Right ventricle myocardium superior (tissue), 1 donor: Measurements from ENCODE around the gene ANKLE2. TPM values are rescaled to one million over a fixed set of nuclear protein-coding genes. Genes with fewer than 3 reads are reported as not detected.
"Not testable (repeated sequence)": the region's sequence is repeated elsewhere in the genome, so short reads cannot be mapped to it uniquely, and the experiment has no call there.

Experiments
- ATAC-seq: fragments of 200-7000 bp; cut with Tn5 transposase; one replicate; pipeline ENCODE4 v1.9.1; 2020; ENCODE audit warnings: mild to moderate bottlenecking; ENCODE audit not compliant: poor library complexity
- DNase-seq: peaks from one replicate; pipeline ENCODE4 v3.0.0-alpha.2; 2020
- intact Hi-C: fragments of 100-400 bp; cut with DNase I; formaldehyde crosslinking; loops from one replicate; pipeline ENCODE4 v1.11.2; 2022
- total RNA-seq: library from RNA; stranded (reverse); fragmentation: NEBNext Ultra II Directional; extraction: Animal tissue kit (Norgen Biotek cat#: 25700); gene quantifications from one replicate; pipeline ENCODE4 v1.2.1, GENCODE V29; 2021
- donor health status: DM: no; HTN: yes; CAD: no; lungs with severe emphysema.

ANKLE2 gene
- total RNA-seq, 1 donor from 2014 or later, result 25.6 TPM

GRCh38 chr12:132781938-132782337 lies 20.3 kb upstream of the ANKLE2 start:
- ATAC-seq, result no peak
- DNase-seq, result no peak

GRCh38 chr12:132779781-132780353 lies 18.2 kb upstream of the ANKLE2 start:
- DNase-seq (no peak), ATAC-seq (no peak)
- intact Hi-C loops, result no loop called here

More at GRCh38 chr12:132781938-132782337, 20.3 kb upstream of the ANKLE2 start:
- intact Hi-C loops, result no loop called here

- no peak for DNase-seq
- no peak for ATAC-seq
- intact Hi-C loops, result no loop called here
Measured at GRCh38 chr12:132777614-132778013, 16.0 kb upstream of the ANKLE2 start.

- intact Hi-C loops, result no loop called here
- ATAC-seq, result peak; percentile 82
- DNase-seq, result peak; percentile 87
Measured at GRCh38 chr12:132776816-132777568, 15.4 kb upstream of the ANKLE2 start.

GRCh38 chr12:132776230-132776625 lies 14.6 kb upstream of the ANKLE2 start:
- ATAC-seq, intact Hi-C loops, DNase-seq: not testable (repeated sequence)

- ATAC-seq, result no peak
- intact Hi-C loops, result no loop called here
- no peak for DNase-seq
Measured at GRCh38 chr12:132775502-132776229, 14.0 kb upstream of the ANKLE2 start.

GRCh38 chr12:132774646-132775275 lies 13.1 kb upstream of the ANKLE2 start:
- intact Hi-C loops, result no loop called here
- no peak for DNase-seq
- ATAC-seq, result no peak

GRCh38 chr12:132774159-132774558 lies 12.5 kb upstream of the ANKLE2 start:
- intact Hi-C loops, result no loop called here
- DNase-seq (no peak), ATAC-seq (no peak)

- DNase-seq (no peak), ATAC-seq (no peak)
- intact Hi-C loops, result no loop called here
Measured at GRCh38 chr12:132773077-132773955, 11.7 kb upstream of the ANKLE2 start.

- DNase-seq, result peak; percentile 60
- ATAC-seq, result no peak
- intact Hi-C loops, result no loop called here
Measured at GRCh38 chr12:132772606-132773005, 11.0 kb upstream of the ANKLE2 start.

- intact Hi-C loops, result no loop called here
- no peak for DNase-seq
- ATAC-seq, result no peak
Measured at GRCh38 chr12:132771126-132771838, 9.7 kb upstream of the ANKLE2 start.

GRCh38 chr12:132766380-132767085 lies 4.9 kb upstream of the ANKLE2 start:
- ATAC-seq, result peak; percentile 40
- DNase-seq, result peak; percentile 83
- intact Hi-C loops, result no loop called here

GRCh38 chr12:132765361-132765760 lies 3.7 kb upstream of the ANKLE2 start:
- DNase-seq (no peak), ATAC-seq (no peak)
- intact Hi-C loops, result no loop called here

GRCh38 chr12:132764231-132764630 lies 2.6 kb upstream of the ANKLE2 start:
- DNase-seq (no peak), ATAC-seq (no peak)
- intact Hi-C loops, result no loop called here

GRCh38 chr12:132761921-132762583 lies 420 bp upstream of the ANKLE2 start:
- ATAC-seq (peak; percentile 96), DNase-seq (peak; percentile 93)
- intact Hi-C loops, result no loop called here

- intact Hi-C loops, result no loop called here
- no peak for ATAC-seq
- no peak for DNase-seq
Measured at GRCh38 chr12:132759359-132759758, 2.3 kb downstream of the ANKLE2 start.

GRCh38 chr12:132758825-132759224 lies 2.8 kb downstream of the ANKLE2 start:
- DNase-seq, ATAC-seq, intact Hi-C loops: not testable (repeated sequence)
